Measurements from ENCODE around the gene ID3.

Gene ID3

GRCh38 chr1:23559136-23559984, at the start of gene ID3:
Gene ID3 (minus strand): TSS chr1:23559501. CDS start chr1:23559426, 75 bp downstream.
- DNase-seq (ENCODE audit: low read depth in 2 of 2) = peak; percentile 84 to 93

- DNase-seq (ENCODE audit: low read depth in 2 of 2) = no peak
Measured at GRCh38 chr1:23607944-23608343, 48.6 kb upstream of the ID3 start.

GRCh38 chr1:23601968-23602876, 42.9 kb upstream of the ID3 start:
- no peak for DNase-seq (ENCODE audit: low read depth in 2 of 2)

GRCh38 chr1:23601135-23601967, 42.0 kb upstream of the ID3 start:
- DNase-seq (ENCODE audit: low read depth in 2 of 2) = no peak

GRCh38 chr1:23600283-23600682, 41.0 kb upstream of the ID3 start:
- no peak for DNase-seq (ENCODE audit: low read depth in 2 of 2)

GRCh38 chr1:23599125-23599524, 39.8 kb upstream of the ID3 start:
- no peak for DNase-seq (ENCODE audit: low read depth in 2 of 2)

- DNase-seq (ENCODE audit: low read depth in 2 of 2) = no peak
Measured at GRCh38 chr1:23598424-23598823, 39.1 kb upstream of the ID3 start.

GRCh38 chr1:23597635-23598388, 38.5 kb upstream of the ID3 start:
- DNase-seq (ENCODE audit: low read depth in 2 of 2) = no peak

GRCh38 chr1:23596382-23597358, 37.4 kb upstream of the ID3 start:
- no peak for DNase-seq (ENCODE audit: low read depth in 2 of 2)

GRCh38 chr1:23594927-23595353, 35.6 kb upstream of the ID3 start:
- no peak for DNase-seq (ENCODE audit: low read depth in 2 of 2)

- no peak for DNase-seq (ENCODE audit: low read depth in 2 of 2)
Measured at GRCh38 chr1:23594149-23594907, 35.0 kb upstream of the ID3 start.

GRCh38 chr1:23593556-23594148, 34.4 kb upstream of the ID3 start:
- no peak for DNase-seq (ENCODE audit: low read depth in 2 of 2)

- no peak for DNase-seq (ENCODE audit: low read depth in 2 of 2)
Measured at GRCh38 chr1:23593042-23593521, 33.8 kb upstream of the ID3 start.

- no peak for DNase-seq (ENCODE audit: low read depth in 2 of 2)
Measured at GRCh38 chr1:23592209-23592892, 33.0 kb upstream of the ID3 start.

GRCh38 chr1:23591460-23592208, 32.3 kb upstream of the ID3 start:
- DNase-seq (ENCODE audit: low read depth in 2 of 2) = peak; percentile 29 to 41

- peak in 1 of 2 donors; percentile 36 for DNase-seq (ENCODE audit: low read depth in 2 of 2)
Measured at GRCh38 chr1:23590058-23590783, 30.9 kb upstream of the ID3 start.
